Loucy (cell line): ENCODE measurements around the gene GPR173.

Experiments
- H2AFZ ChIP-seq: fragments of 200-600 bp; sonication (generic); 2 replicates; pipeline ENCODE4 v1.6.0; 2016; ENCODE audit warnings: antibody characterized with exemption, mild to moderate bottlenecking, low read length, moderate library complexity
- H3F3A ChIP-seq: fragments of 200-600 bp; 2 replicates; pipeline ENCODE4 v1.6.0; 2016; ENCODE audit warnings: antibody characterized with exemption, low read depth, mild to moderate bottlenecking
- H3K27me3 ChIP-seq: fragments of 200-600 bp; sonication (generic); 2 replicates; pipeline ENCODE4 v1.6.1; 2014; ENCODE audit warnings: low read length, mild to moderate bottlenecking; ENCODE audit not compliant: insufficient read depth, poor library complexity, severe bottlenecking
- H3K36me3 ChIP-seq: fragments of 200-600 bp; sonication (generic); 2 replicates; pipeline ENCODE4 v1.6.1; 2016; ENCODE audit warnings: low read length; ENCODE audit not compliant: insufficient read depth
- H3K4me1 ChIP-seq: fragments of 200-600 bp; sonication (generic); 2 replicates; pipeline ENCODE4 v1.5.1; 2014; ENCODE audit warnings: low read length, mild to moderate bottlenecking; ENCODE audit not compliant: insufficient read depth, poor library complexity, severe bottlenecking
- H3K4me2 ChIP-seq: fragments of 200-600 bp; sonication (generic); 2 replicates; pipeline ENCODE4 v1.6.0; 2014; ENCODE audit warnings: antibody characterized with exemption, low read length, low read depth, mild to moderate bottlenecking; ENCODE audit not compliant: poor library complexity, severe bottlenecking
- H3K4me3 ChIP-seq: fragments of 200-600 bp; sonication (generic); 2 replicates; pipeline ENCODE4 v1.5.1; 2014; ENCODE audit warnings: low read length, mild to moderate bottlenecking, mixed read lengths; ENCODE audit not compliant: poor library complexity, severe bottlenecking
- H3K79me2 ChIP-seq: fragments of 200-600 bp; sonication (generic); 2 replicates; pipeline ENCODE4 v1.6.1; 2014; ENCODE audit warnings: low read length; ENCODE audit not compliant: insufficient read depth
- H3K9ac ChIP-seq: fragments of 200-600 bp; sonication (generic); 2 replicates; pipeline ENCODE4 v1.6.0; 2014; ENCODE audit warnings: mild to moderate bottlenecking, low read depth, low read length, moderate library complexity; ENCODE audit not compliant: poor library complexity, severe bottlenecking
- H3K9me2 ChIP-seq: fragments of 200-600 bp; sonication (generic); replicated peaks from 2 replicates; pipeline ENCODE4 v1.6.1; 2016; ENCODE audit warnings: low read depth, low read length, mixed read lengths
- H3K9me3 ChIP-seq: fragments of 200-600 bp; sonication (generic); 2 replicates; pipeline ENCODE4 v1.6.1; 2014; ENCODE audit warnings: mild to moderate bottlenecking, antibody characterized with exemption, low read length, low read depth; ENCODE audit not compliant: insufficient read depth
- H4K20me1 ChIP-seq: fragments of 200-600 bp; sonication (generic); 2 replicates; pipeline ENCODE4 v1.6.0; 2014; ENCODE audit warnings: antibody characterized with exemption, low read length, mild to moderate bottlenecking; ENCODE audit not compliant: insufficient read depth, poor library complexity, severe bottlenecking
- EZH2phosphoT487 ChIP-seq: fragments of 200-600 bp; IDR thresholded peaks from 2 replicates; pipeline ENCODE4 v1.6.1; 2018; ENCODE audit warnings: antibody characterized with exemption, mild to moderate bottlenecking, moderate library complexity, borderline replicate concordance
- TF ChIP-seq, protein P1 (sequence below): fragments of 200-600 bp; sonication (generic); conservative IDR thresholded peaks from 2 replicates; pipeline ENCODE4 v1.5.1; 2014; ENCODE audit warnings: mild to moderate bottlenecking, antibody characterized with exemption, low read length

GPR173 gene

DNA sequence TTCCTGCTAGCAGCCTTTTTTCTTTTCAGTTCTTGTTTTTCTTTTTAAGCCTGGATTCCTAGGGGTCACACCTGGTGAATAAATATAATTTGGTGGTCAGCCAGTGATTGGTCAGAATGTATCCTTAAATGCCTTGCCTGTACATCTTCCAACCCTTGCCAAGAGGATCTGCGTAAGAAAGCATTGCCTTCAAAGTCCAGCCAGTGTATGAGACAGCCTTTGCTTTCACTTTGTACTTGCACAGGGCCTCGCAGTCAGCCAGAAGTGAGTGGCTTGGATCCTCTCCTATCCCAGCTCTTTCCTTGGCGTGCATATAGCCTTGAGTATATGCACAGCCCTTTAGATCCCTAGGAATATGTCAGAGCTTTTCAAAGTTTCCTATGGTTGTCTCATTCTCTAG is 67.5 kb downstream of the GPR173 start:
- H3K9me2 ChIP-seq = no peaks in the 10 kb centered on the region
- no peaks in the 10 kb centered on the region for H3K9me3 ChIP-seq
- no peak overlapping the region for H3K9ac ChIP-seq
- H3K4me2 ChIP-seq = no peak overlapping the region
- peaks cover 8% of the 10 kb centered on the region; the same call in 1 of the 2 replicates for H3K36me3 ChIP-seq
- TF ChIP-seq EZH2phosphoT487 = no peak
- TF ChIP-seq, protein P1, sequence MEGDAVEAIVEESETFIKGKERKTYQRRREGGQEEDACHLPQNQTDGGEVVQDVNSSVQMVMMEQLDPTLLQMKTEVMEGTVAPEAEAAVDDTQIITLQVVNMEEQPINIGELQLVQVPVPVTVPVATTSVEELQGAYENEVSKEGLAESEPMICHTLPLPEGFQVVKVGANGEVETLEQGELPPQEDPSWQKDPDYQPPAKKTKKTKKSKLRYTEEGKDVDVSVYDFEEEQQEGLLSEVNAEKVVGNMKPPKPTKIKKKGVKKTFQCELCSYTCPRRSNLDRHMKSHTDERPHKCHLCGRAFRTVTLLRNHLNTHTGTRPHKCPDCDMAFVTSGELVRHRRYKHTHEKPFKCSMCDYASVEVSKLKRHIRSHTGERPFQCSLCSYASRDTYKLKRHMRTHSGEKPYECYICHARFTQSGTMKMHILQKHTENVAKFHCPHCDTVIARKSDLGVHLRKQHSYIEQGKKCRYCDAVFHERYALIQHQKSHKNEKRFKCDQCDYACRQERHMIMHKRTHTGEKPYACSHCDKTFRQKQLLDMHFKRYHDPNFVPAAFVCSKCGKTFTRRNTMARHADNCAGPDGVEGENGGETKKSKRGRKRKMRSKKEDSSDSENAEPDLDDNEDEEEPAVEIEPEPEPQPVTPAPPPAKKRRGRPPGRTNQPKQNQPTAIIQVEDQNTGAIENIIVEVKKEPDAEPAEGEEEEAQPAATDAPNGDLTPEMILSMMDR = no peak
- no peaks in the 10 kb centered on the region for H3K27me3 ChIP-seq
- H3K4me3 ChIP-seq = no peak overlapping the region
- no peaks in the 10 kb centered on the region for H3F3A ChIP-seq
- no peaks in the 10 kb centered on the region for H4K20me1 ChIP-seq
- no peak overlapping the region for H2AFZ ChIP-seq
- H3K79me2 ChIP-seq = peaks cover 9% of the 10 kb centered on the region; the same call in 1 of the 2 replicates
- no peaks in the 10 kb centered on the region for H3K4me1 ChIP-seq

GRCh38 chrX:53122013-53122412 is 73.4 kb downstream of the GPR173 start:
- Histone ChIP-seq H3K79me2 (peaks cover 18% of the 10 kb centered on the region; the same call in 1 of the 2 replicates), H3K4me2 (no peak overlapping the region), H3F3A (no peaks in the 10 kb centered on the region), H3K27me3 (no peaks in the 10 kb centered on the region), H3K9ac (no peak overlapping the region), H3K9me2 (no peaks in the 10 kb centered on the region), H2AFZ (no peak overlapping the region), H3K4me3 (no peak overlapping the region), H3K9me3 (no peaks in the 10 kb centered on the region; the same call in 1 of the 2 replicates), H3K36me3 (no peaks in the 10 kb centered on the region; the same call in 1 of the 2 replicates), H3K4me1 (no peaks in the 10 kb centered on the region), H4K20me1 (no peaks in the 10 kb centered on the region)
- TF ChIP-seq, protein P1 = no peak
- no peak for TF ChIP-seq EZH2phosphoT487

DNA sequence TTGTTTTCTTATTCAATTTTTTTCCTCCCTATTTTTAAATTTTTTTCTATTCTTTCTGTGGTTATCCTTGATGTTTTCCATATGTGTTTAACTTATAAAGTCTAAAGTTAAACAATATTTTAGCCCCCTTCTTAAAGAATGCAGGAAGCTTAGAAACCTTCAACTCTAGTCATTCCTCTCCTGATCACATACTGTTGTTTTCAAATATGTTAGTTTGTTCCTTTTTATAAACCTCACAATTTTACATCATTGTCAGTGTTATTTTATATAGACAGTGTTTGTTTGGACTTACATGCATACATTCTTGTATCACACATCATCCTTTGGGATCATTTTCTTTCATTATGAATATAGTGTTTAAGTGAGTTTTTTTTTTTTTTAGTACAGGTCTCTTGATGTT is 76.9 kb downstream of the GPR173 start:
- H3K4me2 ChIP-seq = no peak overlapping the region
- H3K4me1 ChIP-seq = no peaks in the 10 kb centered on the region
- H3K4me3 ChIP-seq = no peak overlapping the region
- TF ChIP-seq, protein P1 = no peak
- no peak for TF ChIP-seq EZH2phosphoT487
- no peak overlapping the region for H2AFZ ChIP-seq
- no peaks in the 10 kb centered on the region for H4K20me1 ChIP-seq
- H3F3A ChIP-seq = no peaks in the 10 kb centered on the region
- H3K9me3 ChIP-seq = no peaks in the 10 kb centered on the region; the same call in 1 of the 2 replicates
- no peaks in the 10 kb centered on the region for H3K9me2 ChIP-seq
- peaks cover 18% of the 10 kb centered on the region; the same call in 1 of the 2 replicates for H3K79me2 ChIP-seq
- no peaks in the 10 kb centered on the region for H3K27me3 ChIP-seq
- no peak overlapping the region for H3K9ac ChIP-seq
- H3K36me3 ChIP-seq = no peaks in the 10 kb centered on the region; the same call in 1 of the 2 replicates
